Measurements from ENCODE around the gene SNX20. TPM values are rescaled to one million over a fixed set of nuclear protein-coding genes. Genes with fewer than 3 reads are reported as not detected.

SNX20 gene
- total RNA-seq, 1 donor from 2014 or later: not detected

DNA sequence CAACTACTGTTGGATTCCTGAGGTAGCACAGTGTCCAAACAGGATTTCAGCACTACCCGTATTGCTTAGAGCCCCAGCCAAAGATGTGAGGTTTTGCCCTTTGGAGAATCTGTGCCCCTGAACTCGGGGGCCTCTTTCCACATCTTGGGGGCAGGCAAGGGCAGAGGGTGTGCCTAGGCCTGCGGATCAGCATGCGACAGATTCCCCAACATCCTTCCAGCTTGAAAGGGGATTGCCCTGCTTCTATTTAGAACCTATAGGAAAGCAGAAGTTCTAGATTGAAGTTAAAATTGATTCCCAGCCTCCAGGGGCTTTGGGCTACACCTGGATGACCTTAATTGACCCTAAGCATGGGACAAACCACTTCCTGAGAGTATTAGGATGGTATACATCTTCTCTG is 31.8 kb upstream of the SNX20 start:
- no peak overlapping the region for H3K27ac Mint-ChIP-seq (ENCODE audit: unreplicated experiment)
- H3K4me1 ChIP-seq (ENCODE audit: insufficient read depth, low read length): no peaks in the 10 kb centered on the region
- no peaks in the 10 kb centered on the region for H3K36me3 Mint-ChIP-seq (ENCODE audit: low read depth, unreplicated experiment)
- H3K9me3 Mint-ChIP-seq (ENCODE audit: unreplicated experiment): no peaks in the 10 kb centered on the region
- FAIRE-seq (no peak), DNase-seq (ENCODE audit: low read depth) (no peak)
- peaks cover 8% of the 10 kb centered on the region for H3K27me3 Mint-ChIP-seq (ENCODE audit: low read depth, unreplicated experiment)
- H3K9ac ChIP-seq (ENCODE audit: low read length): no peak overlapping the region
- no peaks in the 10 kb centered on the region for H3K79me2 ChIP-seq (ENCODE audit: insufficient read depth, low read length)
- H3K36me3 ChIP-seq (ENCODE audit: insufficient read depth, low read length): no peaks in the 10 kb centered on the region
- H4K20me1 ChIP-seq (ENCODE audit: insufficient read depth, low read length): no peaks in the 10 kb centered on the region
- no peak overlapping the region for H3K4me3 ChIP-seq (ENCODE audit: insufficient read depth, low read depth, low read length)
- H3K4me1 Mint-ChIP-seq (ENCODE audit: low read depth, unreplicated experiment): peaks cover 1% of the 10 kb centered on the region
- no peak overlapping the region for H3K4me2 ChIP-seq (ENCODE audit: low read length)
- no peaks in the 10 kb centered on the region for H3K27me3 ChIP-seq (ENCODE audit: insufficient read depth, low read length)
- H3K4me3 Mint-ChIP-seq (ENCODE audit: unreplicated experiment): no peak overlapping the region
- no peaks in the 10 kb centered on the region for H3K9me3 ChIP-seq (ENCODE audit: insufficient read depth, low read depth, low read length)
- H3K27ac ChIP-seq (ENCODE audit: low read depth, low read length): no peak overlapping the region
- H2AFZ ChIP-seq (ENCODE audit: low read depth, low read length): no peak overlapping the region
- TF ChIP-seq EZH2 (IDR thresholded peaks at IDR 0.05; ENCODE audit: insufficient read depth, low read length): no peak
- TF ChIP-seq, protein P1, sequence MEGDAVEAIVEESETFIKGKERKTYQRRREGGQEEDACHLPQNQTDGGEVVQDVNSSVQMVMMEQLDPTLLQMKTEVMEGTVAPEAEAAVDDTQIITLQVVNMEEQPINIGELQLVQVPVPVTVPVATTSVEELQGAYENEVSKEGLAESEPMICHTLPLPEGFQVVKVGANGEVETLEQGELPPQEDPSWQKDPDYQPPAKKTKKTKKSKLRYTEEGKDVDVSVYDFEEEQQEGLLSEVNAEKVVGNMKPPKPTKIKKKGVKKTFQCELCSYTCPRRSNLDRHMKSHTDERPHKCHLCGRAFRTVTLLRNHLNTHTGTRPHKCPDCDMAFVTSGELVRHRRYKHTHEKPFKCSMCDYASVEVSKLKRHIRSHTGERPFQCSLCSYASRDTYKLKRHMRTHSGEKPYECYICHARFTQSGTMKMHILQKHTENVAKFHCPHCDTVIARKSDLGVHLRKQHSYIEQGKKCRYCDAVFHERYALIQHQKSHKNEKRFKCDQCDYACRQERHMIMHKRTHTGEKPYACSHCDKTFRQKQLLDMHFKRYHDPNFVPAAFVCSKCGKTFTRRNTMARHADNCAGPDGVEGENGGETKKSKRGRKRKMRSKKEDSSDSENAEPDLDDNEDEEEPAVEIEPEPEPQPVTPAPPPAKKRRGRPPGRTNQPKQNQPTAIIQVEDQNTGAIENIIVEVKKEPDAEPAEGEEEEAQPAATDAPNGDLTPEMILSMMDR (IDR thresholded peaks at IDR 0.05; ENCODE audit: insufficient read depth, low read depth, low read length): no peak

DNA sequence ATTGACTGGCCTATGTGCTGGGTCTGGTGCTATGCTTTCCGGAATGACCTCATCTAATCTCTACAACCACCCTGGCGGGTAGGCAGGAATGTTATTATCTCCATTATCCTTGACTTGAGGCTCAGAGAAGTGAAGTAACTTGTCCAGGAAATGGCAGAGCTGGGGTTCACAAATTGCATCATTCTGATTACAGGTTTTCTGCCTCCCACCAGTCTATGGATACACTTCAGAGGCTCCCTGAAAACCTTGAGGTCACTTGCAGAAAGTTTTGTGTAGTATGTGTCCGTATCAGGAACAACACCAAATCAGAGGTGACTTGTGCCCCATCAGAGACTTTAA is 31.4 kb upstream of the SNX20 start:
- Mint-ChIP-seq H3K27me3 (ENCODE audit: low read depth, unreplicated experiment) (peaks cover 12% of the 10 kb centered on the region), H3K36me3 (ENCODE audit: low read depth, unreplicated experiment) (no peaks in the 10 kb centered on the region), H3K4me1 (ENCODE audit: low read depth, unreplicated experiment) (peaks cover 1% of the 10 kb centered on the region), H3K27ac (ENCODE audit: unreplicated experiment) (no peak overlapping the region), H3K4me3 (ENCODE audit: unreplicated experiment) (no peak overlapping the region), H3K9me3 (ENCODE audit: unreplicated experiment) (no peaks in the 10 kb centered on the region)
- Histone ChIP-seq H3K4me2 (ENCODE audit: low read length) (no peak overlapping the region), H3K9ac (ENCODE audit: low read length) (no peak overlapping the region), H4K20me1 (ENCODE audit: insufficient read depth, low read length) (no peaks in the 10 kb centered on the region), H3K27me3 (ENCODE audit: insufficient read depth, low read length) (no peaks in the 10 kb centered on the region), H3K9me3 (ENCODE audit: insufficient read depth, low read depth, low read length) (no peaks in the 10 kb centered on the region), H2AFZ (ENCODE audit: low read depth, low read length) (no peak overlapping the region), H3K79me2 (ENCODE audit: insufficient read depth, low read length) (no peaks in the 10 kb centered on the region), H3K4me3 (ENCODE audit: insufficient read depth, low read depth, low read length) (no peak overlapping the region), H3K27ac (ENCODE audit: low read depth, low read length) (no peak overlapping the region), H3K4me1 (ENCODE audit: insufficient read depth, low read length) (no peaks in the 10 kb centered on the region), H3K36me3 (ENCODE audit: insufficient read depth, low read length) (no peaks in the 10 kb centered on the region)
- DNase-seq (ENCODE audit: low read depth): no peak
- no peak for FAIRE-seq
- TF ChIP-seq, protein P1 (IDR thresholded peaks at IDR 0.05; ENCODE audit: insufficient read depth, low read depth, low read length): no peak
- TF ChIP-seq EZH2 (IDR thresholded peaks at IDR 0.05; ENCODE audit: insufficient read depth, low read length): no peak

DNA sequence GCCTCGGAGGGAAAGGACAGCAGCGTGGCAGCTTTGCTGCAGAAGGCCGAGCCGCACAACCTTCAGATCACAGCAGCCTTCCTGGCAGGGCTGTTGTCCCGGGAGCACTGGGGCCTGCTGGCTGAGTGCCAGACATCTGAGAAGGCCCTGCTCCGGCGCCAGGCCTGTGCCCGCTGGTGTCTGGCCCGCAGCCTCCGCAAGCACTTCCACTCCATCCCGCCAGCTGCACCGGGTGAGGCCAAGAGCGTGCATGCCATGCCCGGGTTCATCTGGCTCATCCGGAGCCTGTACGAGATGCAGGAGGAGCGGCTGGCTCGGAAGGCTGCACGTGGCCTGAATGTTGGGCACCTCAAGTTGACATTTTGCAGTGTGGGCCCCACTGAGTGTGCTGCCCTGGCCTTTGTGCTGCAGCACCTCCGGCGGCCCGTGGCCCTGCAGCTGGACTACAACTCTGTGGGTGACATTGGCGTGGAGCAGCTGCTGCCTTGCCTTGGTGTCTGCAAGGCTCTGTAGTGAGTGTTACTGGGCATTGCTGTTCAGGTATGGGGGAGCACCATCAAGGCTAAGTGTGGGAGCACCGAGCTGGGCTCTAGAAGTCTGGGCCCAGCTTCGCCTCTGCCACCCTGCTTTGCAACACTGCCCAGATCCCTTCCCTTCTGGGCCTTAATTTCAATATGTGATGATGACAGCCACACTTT is 30.9 kb upstream of the SNX20 start:
- no peak overlapping the region for H3K4me3 ChIP-seq (ENCODE audit: insufficient read depth, low read depth, low read length)
- DNase-seq (ENCODE audit: low read depth) (no peak), FAIRE-seq (no peak)
- no peaks in the 10 kb centered on the region for H3K4me1 ChIP-seq (ENCODE audit: insufficient read depth, low read length)
- Mint-ChIP-seq H3K36me3 (ENCODE audit: low read depth, unreplicated experiment) (no peaks in the 10 kb centered on the region), H3K9me3 (ENCODE audit: unreplicated experiment) (peaks cover 2% of the 10 kb centered on the region), H3K27me3 (ENCODE audit: low read depth, unreplicated experiment) (peaks cover 17% of the 10 kb centered on the region), H3K27ac (ENCODE audit: unreplicated experiment) (no peak overlapping the region), H3K4me1 (ENCODE audit: low read depth, unreplicated experiment) (peaks cover 1% of the 10 kb centered on the region), H3K4me3 (ENCODE audit: unreplicated experiment) (no peak overlapping the region)
- H3K9ac ChIP-seq (ENCODE audit: low read length): no peak overlapping the region
- H3K9me3 ChIP-seq (ENCODE audit: insufficient read depth, low read depth, low read length): no peaks in the 10 kb centered on the region
- H3K36me3 ChIP-seq (ENCODE audit: insufficient read depth, low read length): no peaks in the 10 kb centered on the region
- H4K20me1 ChIP-seq (ENCODE audit: insufficient read depth, low read length): no peaks in the 10 kb centered on the region
- no peaks in the 10 kb centered on the region for H3K79me2 ChIP-seq (ENCODE audit: insufficient read depth, low read length)
- no peaks in the 10 kb centered on the region for H3K27me3 ChIP-seq (ENCODE audit: insufficient read depth, low read length)
- H2AFZ ChIP-seq (ENCODE audit: low read depth, low read length): no peak overlapping the region
- no peak for TF ChIP-seq EZH2 (IDR thresholded peaks at IDR 0.05; ENCODE audit: insufficient read depth, low read length)
- TF ChIP-seq, protein P1 (IDR thresholded peaks at IDR 0.05; ENCODE audit: insufficient read depth, low read depth, low read length): no peak
- no peak overlapping the region for H3K4me2 ChIP-seq (ENCODE audit: low read length)
- no peak overlapping the region for H3K27ac ChIP-seq (ENCODE audit: low read depth, low read length)

All from astrocyte (in vitro differentiated cells and primary cell).